Measurements from ENCODE around the gene NME7.

NME7 gene

DNA sequence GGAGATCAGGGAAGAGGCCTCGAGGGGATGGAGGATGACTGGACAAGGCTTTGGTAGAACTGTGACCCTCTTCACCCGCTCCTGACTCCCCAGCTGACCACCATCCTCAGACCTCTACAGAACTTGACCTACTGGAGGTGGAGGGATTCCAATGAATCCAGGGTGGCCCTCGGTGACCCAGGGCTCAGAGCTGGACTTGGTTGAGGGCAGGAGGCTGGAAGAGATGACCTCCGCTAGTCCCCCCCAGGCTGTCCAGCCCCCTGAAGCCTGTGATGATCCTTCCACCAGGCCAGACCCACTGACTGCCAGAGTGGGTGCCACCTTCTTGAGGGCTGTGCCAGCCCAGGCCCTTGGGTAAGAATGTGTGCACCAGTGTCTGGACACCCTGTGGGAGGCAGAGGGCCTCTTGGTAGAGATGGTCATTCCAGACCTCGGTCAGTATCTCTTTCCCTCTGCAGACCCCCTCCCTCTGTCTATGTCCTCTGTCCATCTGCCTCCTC lies 216.2 kb downstream of the NME7 start:
- TF ChIP-seq, protein P1, sequence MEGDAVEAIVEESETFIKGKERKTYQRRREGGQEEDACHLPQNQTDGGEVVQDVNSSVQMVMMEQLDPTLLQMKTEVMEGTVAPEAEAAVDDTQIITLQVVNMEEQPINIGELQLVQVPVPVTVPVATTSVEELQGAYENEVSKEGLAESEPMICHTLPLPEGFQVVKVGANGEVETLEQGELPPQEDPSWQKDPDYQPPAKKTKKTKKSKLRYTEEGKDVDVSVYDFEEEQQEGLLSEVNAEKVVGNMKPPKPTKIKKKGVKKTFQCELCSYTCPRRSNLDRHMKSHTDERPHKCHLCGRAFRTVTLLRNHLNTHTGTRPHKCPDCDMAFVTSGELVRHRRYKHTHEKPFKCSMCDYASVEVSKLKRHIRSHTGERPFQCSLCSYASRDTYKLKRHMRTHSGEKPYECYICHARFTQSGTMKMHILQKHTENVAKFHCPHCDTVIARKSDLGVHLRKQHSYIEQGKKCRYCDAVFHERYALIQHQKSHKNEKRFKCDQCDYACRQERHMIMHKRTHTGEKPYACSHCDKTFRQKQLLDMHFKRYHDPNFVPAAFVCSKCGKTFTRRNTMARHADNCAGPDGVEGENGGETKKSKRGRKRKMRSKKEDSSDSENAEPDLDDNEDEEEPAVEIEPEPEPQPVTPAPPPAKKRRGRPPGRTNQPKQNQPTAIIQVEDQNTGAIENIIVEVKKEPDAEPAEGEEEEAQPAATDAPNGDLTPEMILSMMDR (IDR thresholded peaks at IDR 0.05; ENCODE audit: low read depth, low read length), result no peak

DNA sequence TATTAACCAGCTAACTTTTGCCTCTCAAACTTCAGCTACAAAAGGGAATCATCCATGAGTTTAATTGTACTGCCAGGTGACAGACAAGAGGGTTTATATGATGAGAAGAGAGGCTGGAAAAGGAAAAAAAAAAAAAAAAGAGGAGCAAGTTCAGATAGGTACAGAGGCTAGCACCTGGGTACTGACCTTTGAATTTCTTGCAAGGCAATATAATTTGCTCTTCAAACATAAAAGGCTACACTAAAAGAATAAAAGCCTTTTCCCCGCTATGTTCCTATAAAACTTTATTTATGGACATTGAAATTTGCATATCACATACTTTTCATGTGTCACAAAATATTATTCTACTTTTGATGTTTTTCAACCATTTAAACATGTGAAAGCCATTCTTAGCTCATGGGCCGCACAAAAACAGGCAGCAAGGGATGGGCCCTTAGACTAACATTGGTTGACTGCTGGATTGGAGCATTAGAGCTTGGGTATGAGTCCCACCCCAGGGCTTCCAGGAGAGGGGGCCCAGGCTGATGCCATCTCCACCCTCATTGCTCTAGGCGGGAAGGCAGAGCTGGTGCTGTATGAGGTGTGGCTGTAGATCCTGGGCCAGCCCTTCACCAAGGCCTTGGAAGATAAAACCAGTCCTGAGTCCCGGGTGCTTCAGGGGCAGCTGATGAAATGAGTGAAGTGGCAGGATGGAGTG lies 216.8 kb downstream of the NME7 start:
- TF ChIP-seq, protein P1 (IDR thresholded peaks at IDR 0.05; ENCODE audit: low read depth, low read length), result no peak

More for the DNA sequence above, 216.2 kb downstream of the NME7 start:
- no peak for DNase-seq (ENCODE audit: extremely low read depth, low read depth)

DNA sequence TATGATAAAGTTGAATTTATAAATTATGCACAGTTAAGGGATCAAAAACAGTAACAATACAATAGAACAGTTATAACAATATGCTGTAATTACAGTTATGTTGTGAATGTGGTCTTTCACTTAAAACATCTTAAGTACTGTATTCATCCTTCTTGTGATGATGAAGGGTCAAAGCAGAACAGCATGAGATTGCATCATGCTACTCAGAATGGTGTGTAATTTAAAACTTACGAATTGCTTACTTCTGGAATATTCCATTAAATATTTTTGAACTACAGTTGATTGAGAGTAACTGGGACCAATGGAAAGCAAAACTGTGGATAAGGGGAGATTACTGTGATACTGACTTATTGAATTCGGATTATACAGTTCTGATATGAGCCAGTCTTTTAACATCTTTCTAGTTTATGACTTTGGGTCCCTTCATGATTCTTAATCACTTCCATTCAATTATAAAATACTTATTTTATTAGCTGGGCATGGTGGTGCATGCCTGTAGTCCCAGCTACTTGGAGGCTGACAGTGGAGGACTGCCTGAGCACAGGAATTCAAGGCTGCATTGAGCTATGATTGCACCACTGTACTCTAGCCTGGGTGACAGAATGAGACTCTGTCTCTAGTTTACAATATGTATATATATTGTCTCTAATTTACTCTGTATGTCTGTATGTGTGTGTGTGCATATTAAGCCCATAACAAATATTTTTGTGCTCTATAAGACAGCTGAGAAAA lies 217.9 kb downstream of the NME7 start:
- DNase-seq (ENCODE audit: extremely low read depth, low read depth), result no peak

More for the DNA sequence above, 216.8 kb downstream of the NME7 start:
- DNase-seq (ENCODE audit: extremely low read depth, low read depth), result no peak

DNA sequence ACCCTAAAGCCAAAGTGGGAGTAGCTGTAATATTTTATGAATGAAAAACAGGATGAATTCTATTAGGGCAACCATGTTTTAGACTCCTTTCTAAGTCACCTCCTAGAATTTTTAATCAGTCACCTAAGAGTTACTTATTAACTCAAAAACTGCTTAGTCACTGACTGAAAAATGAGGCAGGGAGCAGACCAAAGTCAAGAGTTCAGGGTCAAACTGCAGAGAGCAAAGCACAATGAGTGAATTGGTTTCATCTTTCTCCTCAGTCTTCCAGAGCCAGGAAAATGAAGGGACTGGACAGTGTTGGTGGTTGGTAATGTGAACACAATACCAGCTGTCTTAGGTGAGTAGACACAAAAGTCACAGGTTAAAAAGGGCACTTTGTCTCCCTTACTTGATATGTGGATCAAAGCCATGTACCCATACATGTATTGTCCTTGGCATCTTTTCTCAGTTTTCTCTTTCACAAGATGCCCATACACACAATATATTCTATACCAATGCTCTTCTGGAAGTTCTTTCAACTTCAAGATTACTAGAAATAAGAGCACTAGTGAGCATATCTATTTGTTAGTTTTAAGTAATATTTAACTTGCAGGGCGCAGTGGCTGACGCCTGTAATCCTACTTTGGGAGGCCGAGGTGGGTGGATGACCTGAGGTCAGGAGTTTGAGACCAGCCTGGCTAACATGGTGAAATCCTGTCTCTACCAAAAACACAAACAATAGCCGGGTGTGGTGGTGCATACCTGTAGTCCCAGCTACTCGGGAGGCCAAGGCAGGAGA lies 218.9 kb downstream of the NME7 start:
- no peak for DNase-seq (ENCODE audit: extremely low read depth, low read depth)
- TF ChIP-seq, protein P1 (IDR thresholded peaks at IDR 0.05; ENCODE audit: low read depth, low read length), result no peak

More for the DNA sequence above, 217.9 kb downstream of the NME7 start:
- TF ChIP-seq, protein P1 (IDR thresholded peaks at IDR 0.05; ENCODE audit: low read depth, low read length), result no peak

DNA sequence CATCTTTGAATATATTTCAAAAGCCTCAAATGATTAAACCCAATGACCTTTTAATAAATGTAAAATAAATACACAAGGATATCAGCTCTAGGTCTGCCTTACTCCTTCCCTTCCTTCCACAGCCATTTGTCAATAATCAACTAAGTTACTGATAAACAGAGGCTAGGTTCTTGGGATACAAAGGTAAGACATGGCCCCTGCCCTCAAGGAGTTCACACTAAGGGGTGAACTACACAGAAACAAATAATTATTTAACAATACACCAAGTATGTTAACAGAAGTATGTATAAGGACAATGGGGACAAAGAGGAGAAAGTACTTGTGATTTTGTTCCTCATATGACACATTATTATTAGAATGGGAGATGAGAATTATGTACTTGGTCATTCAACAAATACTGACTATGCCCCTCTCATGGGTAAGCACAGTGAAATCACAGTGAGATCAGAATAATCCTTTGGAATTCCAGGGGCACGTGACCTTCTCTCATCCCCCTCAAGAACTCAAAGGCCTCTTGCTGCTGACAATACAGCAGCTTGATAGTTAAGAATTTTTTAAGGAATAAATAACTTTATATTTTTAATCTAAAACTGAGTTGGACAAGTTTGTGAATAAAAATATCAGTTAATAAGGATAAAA lies 220.9 kb downstream of the NME7 start:
- DNase-seq (ENCODE audit: extremely low read depth, low read depth), result no peak
- TF ChIP-seq, protein P1 (IDR thresholded peaks at IDR 0.05; ENCODE audit: low read depth, low read length), result no peak

DNA sequence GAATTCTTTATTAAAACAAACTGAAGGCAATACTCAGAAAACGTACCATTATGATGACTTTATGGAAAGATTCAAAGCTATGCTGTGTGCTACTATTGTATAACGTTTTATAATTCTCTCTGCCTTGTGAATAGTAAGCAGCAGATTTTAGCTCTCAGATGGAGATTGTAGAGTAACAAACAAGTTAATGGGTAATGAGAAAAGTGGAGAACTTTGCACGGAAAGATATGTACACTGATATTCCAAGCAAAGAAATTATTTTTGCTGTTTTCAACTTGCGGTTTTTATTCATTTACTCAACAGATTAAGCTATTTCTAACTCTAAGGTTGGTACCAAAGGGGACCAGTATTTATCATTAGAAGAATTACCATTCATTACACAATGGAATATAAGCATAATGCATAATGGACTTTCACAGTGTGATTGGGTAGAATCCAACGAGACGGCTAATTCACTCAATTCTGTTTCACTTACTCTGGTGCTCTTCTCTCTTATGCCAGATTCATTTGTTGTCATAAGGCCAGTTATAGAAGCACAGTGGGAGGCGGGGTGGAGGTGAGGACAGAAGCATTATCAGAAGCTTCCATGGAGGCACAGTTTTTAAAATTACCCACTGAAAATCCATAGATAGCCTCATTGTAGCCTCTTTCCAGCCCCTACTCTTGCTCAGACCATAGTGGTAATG lies 222.5 kb downstream of the NME7 start:
- no peak for DNase-seq (ENCODE audit: extremely low read depth, low read depth)
- TF ChIP-seq, protein P1 (IDR thresholded peaks at IDR 0.05; ENCODE audit: low read depth, low read length), result no peak

All from AG09319 (cell line).